HG02852 (cell line): ENCODE measurements around the gene CYGB.

ENCODE experiments used
- ATAC-seq: cut with Tn5 transposase; IDR thresholded peaks from one replicate; pipeline ENCODE4 v1.9.1; 2021; ENCODE audit warnings: mild to moderate bottlenecking, moderate library complexity; ENCODE audit not compliant: unreplicated experiment

The CYGB gene

DNA sequence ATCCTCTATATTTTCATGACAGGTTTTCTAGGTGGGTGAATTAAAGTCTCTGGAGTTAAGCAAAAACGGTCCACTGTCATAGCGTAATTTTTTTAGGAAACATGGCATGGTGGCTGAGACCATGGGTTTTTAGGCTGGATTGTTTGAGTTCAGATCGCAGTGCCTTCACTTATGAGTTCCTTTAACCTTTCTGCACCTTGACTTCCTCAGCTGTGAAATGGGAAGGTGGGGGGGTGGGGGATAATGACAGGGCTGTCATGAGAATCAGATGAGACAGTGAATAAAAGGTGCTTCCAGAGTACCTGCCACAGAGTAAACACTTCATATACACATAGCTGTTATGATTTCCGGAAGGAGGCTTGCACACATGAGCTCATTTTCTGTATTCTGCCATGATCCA is 14.2 kb upstream of the CYGB start:
- no peak for ATAC-seq

- no peak for ATAC-seq
These were observed 13.5 kb upstream of the CYGB start for GRCh38 chr17:76550712-76551615.

DNA sequence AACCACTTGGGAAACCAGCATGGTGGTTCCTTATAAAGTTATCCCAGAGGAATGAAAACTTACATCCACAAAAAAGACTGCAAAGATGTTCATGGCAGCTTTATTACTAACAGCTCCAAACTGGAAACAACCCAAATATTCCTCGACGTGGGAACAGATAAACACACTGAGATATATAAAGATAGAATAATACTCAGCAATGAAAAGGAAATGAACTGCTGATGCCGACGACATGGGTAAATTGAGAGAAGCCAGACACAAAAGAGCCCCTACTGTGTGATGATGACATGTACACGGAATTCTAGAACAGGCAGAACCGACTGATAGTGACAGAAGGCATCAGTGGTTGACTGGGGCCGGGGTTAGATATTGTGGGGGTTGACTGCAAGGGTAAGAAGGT is 12.0 kb upstream of the CYGB start:
- ATAC-seq = no peak

- ATAC-seq = no peak
These were observed 11.7 kb upstream of the CYGB start for GRCh38 chr17:76549215-76549518.

DNA sequence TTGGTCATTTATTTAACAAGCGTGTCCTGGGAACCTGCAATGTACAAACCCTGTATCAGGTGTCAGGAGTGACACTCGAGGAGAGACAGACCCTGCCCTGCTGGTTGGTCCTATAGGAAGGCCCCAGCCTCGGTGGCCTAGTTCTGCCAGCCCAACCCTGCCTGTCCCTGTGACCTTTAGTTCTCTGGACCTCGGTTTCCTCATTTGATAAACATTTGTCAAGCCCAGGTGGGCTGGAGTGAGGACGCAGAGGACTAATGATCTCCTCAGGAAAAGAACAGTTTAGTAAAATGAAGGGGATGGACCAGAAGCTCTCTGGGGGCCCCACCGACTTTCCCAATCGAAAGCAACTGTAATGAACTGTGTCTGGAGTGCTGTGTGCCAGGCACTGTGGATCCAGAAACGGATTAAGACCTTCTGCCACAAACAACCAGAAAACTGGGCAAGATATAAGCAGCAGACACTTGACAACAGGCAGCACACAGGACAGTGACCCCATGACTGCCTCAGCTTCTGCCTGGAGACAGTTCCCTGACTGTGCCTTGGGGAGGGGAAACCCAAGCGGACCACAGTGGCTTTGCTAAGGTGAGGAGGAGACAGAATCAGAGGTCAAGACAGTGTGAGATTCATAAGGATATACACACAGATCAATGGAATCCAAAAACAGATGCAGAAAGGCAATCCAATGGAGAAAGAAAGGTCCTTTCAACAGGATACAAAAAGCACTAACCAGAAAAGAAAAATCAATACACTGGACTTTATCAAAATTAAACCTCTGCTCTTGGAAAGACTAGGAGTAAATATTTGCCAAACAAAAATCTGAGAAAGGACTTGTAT is 11.1 kb upstream of the CYGB start:
- ATAC-seq = no peak

- no peak for ATAC-seq
These were observed 10.2 kb upstream of the CYGB start for GRCh38 chr17:76547642-76548202.

DNA sequence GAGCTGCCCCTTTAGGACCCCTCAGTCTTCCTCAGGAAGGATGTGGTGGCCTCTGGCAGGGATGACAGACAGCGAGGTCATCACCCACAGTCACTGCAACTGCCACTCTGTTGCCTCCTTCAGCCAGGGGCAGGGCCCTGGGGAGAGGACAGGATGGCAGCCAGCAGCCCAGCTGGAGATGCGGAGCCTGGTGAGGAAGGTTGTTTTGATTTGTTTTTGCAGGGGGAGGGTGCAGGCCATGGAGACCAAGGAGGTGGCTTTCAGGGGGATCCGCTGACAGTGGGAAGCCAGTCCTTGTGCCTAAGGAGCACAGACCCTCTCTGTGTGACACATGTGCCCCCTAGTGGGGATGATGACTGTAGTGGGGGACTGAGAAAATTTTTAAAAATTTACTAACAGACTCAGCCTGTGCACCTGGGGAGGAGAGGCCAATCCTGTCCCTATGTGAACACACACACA is 9.7 kb upstream of the CYGB start:
- no peak for ATAC-seq

GRCh38 chr17:76546556-76547182 is 9.2 kb upstream of the CYGB start:
- no peak for ATAC-seq

GRCh38 chr17:76545918-76546555 is 8.5 kb upstream of the CYGB start:
- no peak for ATAC-seq

DNA sequence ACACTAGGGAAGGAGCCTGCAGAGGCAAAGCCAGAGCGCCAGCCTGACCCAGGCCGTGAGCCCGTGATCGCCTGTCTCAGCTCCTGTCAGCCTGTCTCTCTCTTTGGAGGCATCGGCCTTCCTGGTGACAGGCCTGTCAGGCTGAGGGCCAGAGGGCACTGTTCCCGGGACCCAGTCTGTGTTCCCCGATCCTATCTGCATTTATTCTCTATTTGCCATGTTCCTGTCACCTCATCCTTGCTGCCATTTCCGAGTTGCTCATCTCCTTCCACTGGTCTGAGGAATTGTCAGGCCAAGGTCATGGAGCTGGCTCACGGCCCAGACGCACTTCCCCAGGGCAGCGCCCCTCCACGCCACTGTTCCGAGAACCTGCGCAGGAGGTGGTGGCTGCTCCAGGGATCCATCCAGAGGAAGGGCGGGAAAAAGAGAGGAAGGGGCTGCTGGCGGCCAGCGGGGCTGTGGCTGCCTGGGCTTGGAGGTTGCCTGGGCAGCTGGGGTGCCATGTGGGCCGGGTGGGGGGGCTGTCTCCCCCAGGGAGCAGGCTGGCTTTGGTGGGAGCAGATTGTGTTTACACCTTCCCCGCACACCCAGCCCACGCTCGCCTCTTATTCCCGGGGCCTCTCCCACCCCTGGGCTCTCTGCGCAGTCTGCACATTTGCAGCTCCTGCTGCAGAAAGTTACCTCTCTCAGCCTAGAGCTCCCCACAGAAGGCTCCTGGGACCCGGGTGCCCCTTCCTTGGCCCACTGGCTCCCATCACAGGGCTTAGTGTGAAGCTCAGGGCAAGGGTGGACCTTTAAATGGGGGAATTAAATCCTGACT is 7.2 kb upstream of the CYGB start:
- ATAC-seq = no peak

DNA sequence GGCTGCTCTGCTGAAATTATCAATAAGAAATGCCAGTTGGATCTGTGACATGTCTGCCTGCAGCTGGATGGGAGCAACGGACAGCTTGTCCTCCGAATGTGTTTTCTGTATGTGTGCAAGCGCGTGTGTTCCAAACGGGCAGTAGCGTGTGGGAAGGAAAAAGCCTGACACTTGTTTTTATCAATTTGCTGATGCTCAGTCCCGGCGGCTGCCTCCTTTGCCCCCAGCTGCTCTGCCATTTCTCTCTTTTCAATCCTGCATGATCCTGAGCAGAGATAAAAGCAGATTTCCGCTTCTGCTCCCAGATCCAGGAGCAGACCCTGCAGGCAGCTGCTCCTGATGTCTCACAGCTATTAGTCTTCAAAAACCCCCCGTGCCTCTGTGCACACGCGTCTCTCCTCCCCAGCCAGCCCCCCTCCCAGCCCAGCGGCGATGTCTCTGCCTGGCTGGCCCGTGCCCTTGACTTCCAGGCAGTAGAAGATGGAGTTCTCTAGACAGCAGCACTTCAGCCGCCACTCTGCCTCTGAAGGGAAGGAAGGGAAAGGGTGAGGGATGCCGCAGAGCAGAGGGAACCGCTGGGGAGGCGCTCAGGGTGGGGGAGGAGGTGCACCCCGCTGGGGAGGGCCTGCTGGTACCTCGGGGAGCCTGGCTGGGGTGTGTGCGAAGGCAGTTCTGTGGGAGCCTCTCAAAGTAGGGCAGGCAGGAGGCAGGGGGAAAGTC is 6.5 kb upstream of the CYGB start:
- ATAC-seq = no peak

- ATAC-seq = no peak
These were observed 5.9 kb upstream of the CYGB start for GRCh38 chr17:76543482-76543825.

- no peak for ATAC-seq
These were observed 5.5 kb upstream of the CYGB start for GRCh38 chr17:76542984-76543383.

DNA sequence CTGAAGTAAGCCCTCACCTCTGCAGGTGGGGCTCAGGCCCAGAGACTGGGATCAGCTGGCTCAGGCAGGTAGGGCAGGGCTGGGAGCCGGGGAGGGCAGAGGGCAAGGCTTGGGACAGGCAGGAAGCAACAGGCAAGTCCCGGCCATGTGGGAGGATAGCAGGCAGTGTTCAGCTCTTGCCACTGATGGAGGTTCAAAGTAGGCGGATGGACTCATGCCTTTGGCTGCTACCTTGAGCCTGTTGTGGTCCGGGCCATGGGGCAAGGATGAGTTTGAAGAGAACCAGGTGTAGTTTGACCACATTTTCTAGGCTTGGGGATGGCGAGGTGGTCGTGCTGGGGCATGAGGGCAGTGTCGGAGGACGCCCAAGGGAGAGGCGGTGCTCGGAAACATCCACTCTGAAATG is 5.1 kb upstream of the CYGB start:
- no peak for ATAC-seq

DNA sequence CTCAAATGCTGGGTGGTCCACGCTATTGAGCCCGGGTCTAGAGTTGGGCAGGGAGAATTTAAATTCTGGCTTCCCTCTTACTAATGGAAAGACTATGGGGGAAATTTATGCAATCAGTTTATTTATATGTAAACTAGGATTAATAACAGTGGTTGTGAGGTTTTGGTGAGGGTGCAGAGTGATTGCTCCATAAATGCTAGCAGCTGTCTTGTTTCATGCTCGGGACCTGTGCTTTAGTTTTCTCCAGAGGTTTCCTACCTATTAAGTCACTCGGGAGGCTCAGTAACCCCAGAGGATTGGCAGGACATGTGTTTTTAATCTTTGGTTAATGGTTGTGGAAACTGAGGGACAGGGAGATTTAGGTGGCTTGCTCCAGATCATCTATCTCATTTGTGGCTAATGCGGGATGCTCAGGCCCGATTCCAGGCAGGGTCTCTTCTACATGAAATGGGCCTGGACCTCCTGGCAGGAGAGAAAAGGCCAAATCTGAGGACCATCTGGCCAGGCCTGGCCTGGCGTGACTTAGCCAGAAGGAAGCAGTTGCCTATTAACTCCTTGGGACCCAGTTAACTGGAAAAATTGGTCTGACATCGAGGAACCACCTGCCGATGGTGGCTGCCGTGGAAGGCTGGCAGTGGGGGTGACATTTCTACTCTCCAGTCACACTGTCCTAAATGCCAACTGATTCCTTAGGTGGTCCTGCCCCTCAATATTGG is 4.4 kb upstream of the CYGB start:
- no peak for ATAC-seq

DNA sequence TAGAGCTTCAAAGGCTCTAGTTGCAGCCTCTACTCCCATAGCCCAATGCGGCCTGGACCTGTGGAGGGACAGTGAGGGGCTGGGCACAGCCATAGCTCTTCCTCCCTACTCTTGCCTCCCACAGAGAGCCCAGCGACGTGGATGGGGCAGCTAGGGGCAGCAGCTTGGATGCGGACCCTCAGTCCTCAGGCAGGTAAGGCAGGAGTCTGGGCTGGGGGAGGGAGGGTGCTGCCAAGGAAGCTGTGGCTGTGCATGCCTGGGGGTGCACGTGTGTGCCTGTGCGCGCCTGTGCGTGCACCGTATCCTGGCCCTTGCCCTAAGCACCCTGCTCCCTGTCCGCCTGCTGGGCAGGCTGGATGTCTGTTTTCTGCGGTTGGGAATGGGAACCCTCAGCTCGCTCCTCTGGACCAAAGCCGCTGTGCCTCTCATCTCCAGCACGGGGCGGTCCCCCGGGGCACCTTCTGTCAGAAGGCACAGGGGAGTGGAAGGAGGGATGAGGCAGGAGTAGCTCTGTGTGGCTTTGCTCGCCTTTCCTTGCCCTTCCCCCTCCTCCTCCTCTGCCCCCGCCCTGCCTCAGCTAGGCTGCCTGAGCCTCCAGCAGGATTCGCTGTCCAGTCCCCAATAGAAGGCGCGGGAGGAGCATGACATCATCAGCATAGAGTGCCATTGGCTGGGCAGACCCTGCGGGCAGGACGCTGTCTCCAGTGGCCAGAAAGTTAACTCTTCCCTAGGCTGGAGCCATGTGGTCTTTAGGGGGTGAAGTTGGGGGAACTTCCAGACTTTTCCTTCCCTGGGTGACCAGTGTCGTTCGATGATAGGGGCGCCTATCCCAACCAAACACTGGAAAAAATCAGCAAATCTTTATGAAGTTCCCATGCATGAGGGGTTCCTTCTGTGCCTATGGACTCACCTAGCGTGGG is 3.1 kb upstream of the CYGB start:
- no peak for ATAC-seq

DNA sequence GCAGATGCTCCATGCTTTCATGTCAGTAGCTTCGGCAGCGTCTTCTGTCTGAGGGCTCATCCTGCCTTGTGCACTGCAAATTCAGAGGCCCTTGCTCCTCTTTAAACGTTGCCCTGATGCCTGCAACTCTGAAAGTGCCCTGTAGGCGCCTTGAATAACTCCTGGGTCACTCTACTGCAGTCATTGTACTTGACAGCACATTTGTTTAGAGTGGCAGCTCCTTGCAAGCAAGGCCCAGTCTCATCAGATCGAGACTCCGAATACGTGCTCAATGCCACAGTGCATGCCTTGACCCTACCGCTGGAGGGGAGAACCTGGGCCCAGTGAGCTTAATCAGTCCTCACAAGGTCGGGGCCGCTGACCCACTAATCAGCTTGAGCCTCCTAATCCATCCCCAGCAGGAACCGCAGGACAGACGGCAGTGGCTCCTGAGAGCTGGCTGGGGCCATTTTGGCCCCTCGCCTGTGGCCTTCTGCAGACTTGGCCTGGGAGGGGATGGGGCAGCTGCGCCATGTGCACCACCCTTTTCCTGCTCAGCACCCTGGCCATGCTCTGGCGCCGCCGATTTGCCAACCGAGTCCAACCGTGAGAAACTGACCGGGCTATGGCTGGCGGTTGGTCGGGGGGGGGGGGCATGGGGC is 2.2 kb upstream of the CYGB start, which contains the start of gene PRCD:
Gene PRCD, plus strand, starts transcription at position 414 of the 641 bp plus-strand sequence. Its CDS starts 98 bp downstream, at position 512.
- ATAC-seq = no peak
